Esophagus muscularis mucosa (tissue), 4 donors: ENCODE data around the gene GCNT1. TPM values are rescaled to one million over a fixed set of nuclear protein-coding genes. Genes with fewer than 3 reads are reported as not detected.

Experiments used
- DNase-seq: peaks from one replicate; pipeline ENCODE4 v3.0.0-alpha.2; 2017; ENCODE audit errors: extremely low spot score
- H3K27ac ChIP-seq, 4 donors: fragments of 200-600 bp; sonication (generic); replicated peaks in 1 of 4; 1 replicate in 3 of 4; 2 replicates in 1 of 4; pipeline ENCODE4 v1.5.1; 2016 to 2019; ENCODE audit warnings: mild to moderate bottlenecking in 1 of 4
- H3K27me3 ChIP-seq, 4 donors: fragments of 200-600 bp; sonication (generic); one replicate each; pipeline versions ENCODE4 v1.5.1 to v1.6.0; 2016 to 2019
- H3K36me3 ChIP-seq, 4 donors: fragments of 200-600 bp; sonication (generic); one replicate each; pipeline ENCODE4 v1.5.1; 2016 to 2019
- H3K4me1 ChIP-seq, 4 donors: fragments of 200-600 bp; sonication (generic); one replicate each; pipeline ENCODE4 v1.5.1; 2016 to 2019
- H3K4me3 ChIP-seq, 4 donors: fragments of 200-600 bp; sonication (generic); 1 replicate in 2 of 4; 2 replicates in 2 of 4; pipeline ENCODE4 v1.5.1; 2016 to 2019; ENCODE audit warnings: mild to moderate bottlenecking in 4 of 4, moderate library complexity in 1 of 4
- H3K9me3 ChIP-seq, 4 donors: fragments of 200-600 bp; sonication (generic); 1 replicate in 3 of 4; 2 replicates in 1 of 4; pipeline ENCODE4 v1.5.1; 2016 to 2019
- CTCF ChIP-seq, 3 experiments: fragments of 200-600 bp in 2 of 3; fragments of 450-650 bp in 1 of 3; sonication (generic) in 2 of 3; IDR thresholded peaks; one replicate each; pipeline ENCODE4 v1.5.1; 2017 to 2019; ENCODE audit warnings: antibody characterized with exemption in 3 of 3, mild to moderate bottlenecking in 2 of 3, moderate library complexity in 1 of 3
- EP300 ChIP-seq: sonication (generic); formaldehyde crosslinking; IDR thresholded peaks from one replicate; pipeline ENCODE4 v1.6.1; 2017; ENCODE audit warnings: antibody characterized with exemption
- POLR2A ChIP-seq: fragments of 450-650 bp; IDR thresholded peaks from one replicate; pipeline ENCODE4 v1.6.1; 2017; ENCODE audit warnings: antibody characterized with exemption, moderate library complexity, mild to moderate bottlenecking, low read depth
- POLR2AphosphoS5 ChIP-seq, 2 donors: sonication (generic); formaldehyde crosslinking; IDR thresholded peaks; one replicate each; pipeline ENCODE4 v1.6.1; 2017; ENCODE audit warnings: antibody characterized with exemption in 2 of 2
- WGBS: methylation state at CpG from one replicate; pipeline ENCODE4 v1.1.5; 2018; 5-methylcytosine and 5-hydroxymethylcytosine counted together
- intact Hi-C: fragments of 100-400 bp; cut with DNase I; formaldehyde crosslinking; loops from one replicate; pipeline ENCODE4 v1.15.1; 2023
- total RNA-seq, 4 donors: library from RNA; depleted of rRNA; stranded (reverse); fragments of >200 nt; gene quantifications; one replicate each; pipeline versions ENCODE4 v1.1.0 to v1.2.1, GENCODE V29; 2016

GCNT1 gene
- total RNA-seq, 4 donors from 2014 or later = 1.2 to 6.5 (median 3.3) TPM

- 80% methylated on average over 1 of the region's 1 CpG for WGBS
- Histone ChIP-seq H3K4me1 (no peaks in the 10 kb centered on the region), H3K36me3 (peaks cover 0 to 12% (median 0%) of the 10 kb centered on the region in 4 donors), H3K9me3 (no peaks in the 10 kb centered on the region), H3K27me3 (no peaks in the 10 kb centered on the region), H3K4me3 (no peak overlapping the region), H3K27ac (no peak overlapping the region)
- DNase-seq = no peak
- TF ChIP-seq EP300 = no peak
- no peak for TF ChIP-seq POLR2AphosphoS5 (IDR thresholded peaks at IDR 0.05)
- no peak for TF ChIP-seq CTCF (IDR thresholded peaks at IDR 0.05)
- no peak for TF ChIP-seq POLR2A
- intact Hi-C loops = no loop called here
Observed at GRCh38 chr9:76500061-76500460, 41.1 kb downstream of the GCNT1 start.

GRCh38 chr9:76502746-76503145, 43.8 kb downstream of the GCNT1 start:
- TF ChIP-seq POLR2A (no peak), EP300 (no peak), POLR2AphosphoS5 (IDR thresholded peaks at IDR 0.05) (no peak), CTCF (IDR thresholded peaks at IDR 0.05) (no peak)
- no peaks in the 10 kb centered on the region for H3K9me3 ChIP-seq
- 91% methylated on average over 6 of the region's 6 CpGs for WGBS

GRCh38 chr9:76510041-76510440, 51.1 kb downstream of the GCNT1 start:
- Histone ChIP-seq H3K4me1 (no peaks in the 10 kb centered on the region), H3K27me3 (no peaks in the 10 kb centered on the region), H3K36me3 (no peaks in the 10 kb centered on the region), H3K4me3 (no peak overlapping the region), H3K27ac (no peak overlapping the region), H3K9me3 (no peaks in the 10 kb centered on the region)
- no peak for DNase-seq
- no peak for TF ChIP-seq POLR2AphosphoS5 (IDR thresholded peaks at IDR 0.05)
- TF ChIP-seq POLR2A = no peak
- no peak for TF ChIP-seq CTCF (IDR thresholded peaks at IDR 0.05)
- TF ChIP-seq EP300 = no peak
- intact Hi-C loops = no loop called here
- WGBS = 59% methylated on average over 1 of the region's 1 CpG

More at GRCh38 chr9:76502746-76503145, 43.8 kb downstream of the GCNT1 start:
- no peak overlapping the region for H3K4me3 ChIP-seq
- intact Hi-C loops = no loop called here
- no peak for DNase-seq
- no peaks in the 10 kb centered on the region for H3K27me3 ChIP-seq
- H3K27ac ChIP-seq = no peak overlapping the region
- no peaks in the 10 kb centered on the region for H3K4me1 ChIP-seq
- peaks cover 0 to 12% (median 0%) of the 10 kb centered on the region in 4 donors for H3K36me3 ChIP-seq

- no peak overlapping the region for H3K27ac ChIP-seq
- WGBS = 83% methylated on average over 2 of the region's 2 CpGs
- H3K9me3 ChIP-seq = no peaks in the 10 kb centered on the region
- no peak for DNase-seq
- H3K4me3 ChIP-seq = no peak overlapping the region
- no peaks in the 10 kb centered on the region for H3K4me1 ChIP-seq
- no peaks in the 10 kb centered on the region for H3K36me3 ChIP-seq
- TF ChIP-seq POLR2A (no peak), CTCF (IDR thresholded peaks at IDR 0.05) (no peak), EP300 (no peak), POLR2AphosphoS5 (IDR thresholded peaks at IDR 0.05) (no peak)
- no peaks in the 10 kb centered on the region for H3K27me3 ChIP-seq
- intact Hi-C loops = no loop called here
Observed at GRCh38 chr9:76510446-76510845, 51.5 kb downstream of the GCNT1 start.

- no peak for DNase-seq
- intact Hi-C loops = no loop called here
- Histone ChIP-seq H3K36me3 (no peaks in the 10 kb centered on the region), H3K4me3 (no peak overlapping the region), H3K27ac (no peak overlapping the region), H3K27me3 (no peaks in the 10 kb centered on the region), H3K9me3 (no peaks in the 10 kb centered on the region), H3K4me1 (no peaks in the 10 kb centered on the region)
- WGBS = 58% methylated on average over 1 of the region's 1 CpG
- TF ChIP-seq POLR2AphosphoS5 (IDR thresholded peaks at IDR 0.05) (no peak), CTCF (IDR thresholded peaks at IDR 0.05) (no peak), POLR2A (no peak), EP300 (no peak)
Observed at GRCh38 chr9:76512826-76513225, 53.8 kb downstream of the GCNT1 start.
